IMR-90 (cell line): ENCODE data around the gene INPP4A. TPM values are rescaled to one million over a fixed set of nuclear protein-coding genes. Genes with fewer than 3 reads are reported as not detected.

Experiments
- ATAC-seq: fragments of 200-7000 bp; cut with Tn5 transposase; 2 replicates; pipeline ENCODE4 v1.9.1; 2020; ENCODE audit warnings: low read depth, mild to moderate bottlenecking, moderate library complexity
- BruUV-seq: library from RNA; stranded (reverse); fragments of 400-500 nt; replicated peaks from 2 replicates; lab custom pipeline; 2021; lab: Mats Ljungman, UMichigan
- CTCF ChIA-PET: fragments of 300-600 bp; formaldehyde crosslinking; extraction: SDS; loops from one replicate; lab custom pipeline; 2021; ENCODE audit warnings: antibody characterized with exemption; lab: Yijun Ruan, JAX
- POLR2A ChIA-PET: fragments of 300-600 bp; sonication (Branson Sonifier 250); formaldehyde crosslinking; loops from one replicate; lab custom pipeline; 2022; ENCODE audit warnings: antibody characterized with exemption; ENCODE audit not compliant: unreplicated experiment; lab: Charles Lee
- DNase-seq: peaks from one replicate; pipeline ENCODE4 v3.0.0; 2013
- H2AFZ ChIP-seq: replicated peaks from 2 replicates; pipeline ENCODE3; 2013; ENCODE audit warnings: low read length, mild to moderate bottlenecking; ENCODE audit not compliant: poor library complexity
- H2AK5ac ChIP-seq: 2 replicates; pipeline ENCODE4 v1.6.1; 2013; ENCODE audit warnings: low read depth, low read length, inconsistent platforms
- H2AK9ac ChIP-seq: replicated peaks from 2 replicates; pipeline ENCODE3; 2013; ENCODE audit warnings: mild to moderate bottlenecking, low read depth, low read length, moderate library complexity; ENCODE audit not compliant: poor library complexity
- H2BK120ac ChIP-seq: 2 replicates; pipeline ENCODE4 v1.6.1; 2013; ENCODE audit warnings: low read depth, low read length, inconsistent platforms
- H2BK15ac ChIP-seq: 3 replicates; pipeline ENCODE4 v1.6.1; 2013; ENCODE audit warnings: low read depth, low read length, inconsistent platforms
- H2BK20ac ChIP-seq: 2 replicates; pipeline ENCODE4 v1.6.1; 2013; ENCODE audit warnings: low read depth, mild to moderate bottlenecking, inconsistent platforms, low read length, moderate library complexity
- H2BK5ac ChIP-seq: 2 replicates; pipeline ENCODE4 v1.6.1; 2013; ENCODE audit warnings: mild to moderate bottlenecking, low read depth, low read length, inconsistent platforms; ENCODE audit not compliant: poor library complexity, severe bottlenecking
- H3K14ac ChIP-seq: replicated peaks from 2 replicates; pipeline ENCODE4 v1.6.1; 2013; ENCODE audit warnings: low read depth, low read length, inconsistent platforms
- H3K18ac ChIP-seq: 2 replicates; pipeline ENCODE4 v1.6.1; 2013; ENCODE audit warnings: low read depth, low read length, control low read depth
- H3K23ac ChIP-seq: 2 replicates; pipeline ENCODE4 v1.6.1; 2013; ENCODE audit warnings: low read depth, low read length, inconsistent platforms
- H3K27ac ChIP-seq: 2 replicates; pipeline ENCODE4 v1.5.1; 2013; ENCODE audit warnings: mild to moderate bottlenecking, control low read depth, low read length; ENCODE audit not compliant: insufficient read depth
- H3K27me3 ChIP-seq: 2 replicates; pipeline ENCODE4 v1.6.1; 2013; ENCODE audit warnings: low read length; ENCODE audit not compliant: control insufficient read depth, insufficient read depth
- H3K36me3 ChIP-seq: 2 replicates; pipeline ENCODE4 v1.6.1; 2013; ENCODE audit warnings: low read length, mixed read lengths; ENCODE audit not compliant: control insufficient read depth, insufficient read depth
- H3K4ac ChIP-seq: 2 replicates; pipeline ENCODE4 v1.6.1; 2013; ENCODE audit warnings: low read depth, low read length, inconsistent platforms
- H3K4me1 ChIP-seq: 2 replicates; pipeline ENCODE4 v1.6.1; 2013; ENCODE audit warnings: low read length, mixed read lengths; ENCODE audit not compliant: control insufficient read depth, insufficient read depth
- H3K4me2 ChIP-seq: 2 replicates; pipeline ENCODE4 v1.6.1; 2013; ENCODE audit warnings: low read depth, mild to moderate bottlenecking, control low read depth, low read length, moderate library complexity
- H3K4me3 ChIP-seq: 2 replicates; pipeline ENCODE4 v1.5.1; 2013; ENCODE audit warnings: low read depth, mild to moderate bottlenecking, control low read depth, low read length, moderate library complexity; ENCODE audit not compliant: insufficient read depth
- H3K56ac ChIP-seq: 2 replicates; pipeline ENCODE4 v1.6.1; 2013; ENCODE audit warnings: low read length, inconsistent platforms; ENCODE audit not compliant: insufficient read depth; ENCODE audit errors: extremely low read depth
- H3K79me1 ChIP-seq, 2 experiments: 2 replicates each; pipeline ENCODE4 v1.6.1; 2013; ENCODE audit warnings: low read length in 2 of 2, inconsistent platforms in 1 of 2, low read depth in 1 of 2
- H3K9ac ChIP-seq: 2 replicates; pipeline ENCODE4 v1.6.1; 2013; ENCODE audit warnings: low read depth, low read length, control low read depth
- H3K9me1 ChIP-seq: 2 replicates; pipeline ENCODE4 v1.6.1; 2013; ENCODE audit warnings: low read length, inconsistent platforms; ENCODE audit not compliant: insufficient read depth
- H3K9me3 ChIP-seq: 2 replicates; pipeline ENCODE4 v1.6.1; 2013; ENCODE audit warnings: low read length; ENCODE audit not compliant: control insufficient read depth, insufficient read depth
- H4K20me1 ChIP-seq: 2 replicates; pipeline ENCODE4 v1.6.1; 2013; ENCODE audit warnings: low read length, inconsistent platforms; ENCODE audit not compliant: insufficient read depth
- H4K5ac ChIP-seq: 2 replicates; pipeline ENCODE4 v1.6.1; 2013; ENCODE audit warnings: mild to moderate bottlenecking, low read depth, low read length, control low read depth
- H4K8ac ChIP-seq, 2 experiments: 2 replicates each; pipeline ENCODE4 v1.6.1; 2013; ENCODE audit warnings: low read depth in 2 of 2, low read length in 2 of 2, control low read depth in 1 of 2, inconsistent platforms in 1 of 2
- H4K91ac ChIP-seq: 2 replicates; pipeline ENCODE4 v1.6.1; 2013; ENCODE audit warnings: low read depth, low read length, inconsistent platforms; ENCODE audit not compliant: insufficient read depth
- BHLHE40 ChIP-seq: fragments of 150-350 bp; IDR thresholded peaks from 2 replicates; pipeline ENCODE4 v1.6.1; 2016; ENCODE audit warnings: mild to moderate bottlenecking, low read depth, low read length
- CEBPB ChIP-seq: IDR thresholded peaks from 2 replicates; pipeline ENCODE4 v1.6.1; 2012; ENCODE audit warnings: low read depth, low read length, improper control_type of control experiment
- CHD1 ChIP-seq: IDR thresholded peaks from 2 replicates; pipeline ENCODE4 v1.6.1; 2012; ENCODE audit warnings: low read depth, low read length, improper control_type of control experiment
- ELK1 ChIP-seq: fragments of 150-350 bp; IDR thresholded peaks from 2 replicates; pipeline ENCODE4 v1.6.1; 2016; ENCODE audit warnings: low read depth, mild to moderate bottlenecking, low read length, moderate library complexity, borderline replicate concordance
- FOS ChIP-seq: fragments of 150-350 bp; IDR thresholded peaks from 2 replicates; pipeline ENCODE4 v1.6.1; 2016; ENCODE audit warnings: low read depth, low read length
- MAFK ChIP-seq: IDR thresholded peaks from 2 replicates; pipeline ENCODE4 v1.6.1; 2012; ENCODE audit warnings: low read depth, low read length, improper control_type of control experiment
- MAZ ChIP-seq: IDR thresholded peaks from 2 replicates; pipeline ENCODE4 v1.6.1; 2012; ENCODE audit warnings: low read depth, mild to moderate bottlenecking, low read length, improper control_type of control experiment, moderate library complexity, borderline replicate concordance
- MXI1 ChIP-seq: IDR thresholded peaks from 2 replicates; pipeline ENCODE4 v1.6.1; 2012; ENCODE audit warnings: low read depth, mild to moderate bottlenecking, low read length, moderate library complexity, borderline replicate concordance
- NFE2L2 ChIP-seq: fragments of 150-350 bp; IDR thresholded peaks from 2 replicates; pipeline ENCODE4 v1.6.1; 2016; ENCODE audit warnings: low read depth, mild to moderate bottlenecking, low read length
- POLR2A ChIP-seq: IDR thresholded peaks from 2 replicates; pipeline ENCODE4 v1.6.1; 2012; ENCODE audit warnings: mild to moderate bottlenecking, low read depth, low read length
- RAD21 ChIP-seq: IDR thresholded peaks from 2 replicates; pipeline ENCODE4 v1.6.1; 2012; ENCODE audit warnings: low read length, improper control_type of control experiment
- RCOR1 ChIP-seq: IDR thresholded peaks from 2 replicates; pipeline ENCODE4 v1.6.1; 2012; ENCODE audit warnings: mild to moderate bottlenecking, low read length, improper control_type of control experiment; ENCODE audit not compliant: insufficient replicate concordance
- SMC3 ChIP-seq: fragments of 150-350 bp; IDR thresholded peaks from 2 replicates; pipeline ENCODE4 v1.6.1; 2016; ENCODE audit warnings: low read depth, mild to moderate bottlenecking, antibody characterized with exemption, low read length, moderate library complexity
- USF2 ChIP-seq: fragments of 150-350 bp; IDR thresholded peaks from 2 replicates; pipeline ENCODE4 v1.6.1; 2017; ENCODE audit warnings: mild to moderate bottlenecking, antibody characterized with exemption, low read length, low read depth
- WGBS, 2 experiments: methylation state at CpG; one replicate each; pipeline versions ENCODE4 v1.1.5 to v1.1.7; 2013; ENCODE audit warnings: missing lambda C conversion rate in 2 of 2; ENCODE audit not compliant: insufficient read length in 1 of 2; ENCODE audit errors: extremely low coverage in 2 of 2; 5-methylcytosine and 5-hydroxymethylcytosine counted together
- dilution Hi-C: fragments of 300-500 bp; cut with HindIII; formaldehyde crosslinking; loops from one replicate; pipeline ENCODE4 v1.14.3; 2018; ENCODE audit warnings: low sequenced_read_pairs; ENCODE audit not compliant: unreplicated experiment
- in situ Hi-C: fragments of 300-500 bp; cut with MboI; formaldehyde crosslinking; loops from 3 replicates; pipeline ENCODE4 v1.14.3; 2019; ENCODE audit warnings: low sequenced_read_pairs, inconsistent platforms, mixed read lengths
- intact Hi-C: fragments of 100-400 bp; cut with micrococcal nuclease; formaldehyde crosslinking; loops from 2 replicates; pipeline ENCODE4 v1.10.0; 2022
- polyA plus RNA-seq, 3 experiments: library from polyadenylated mRNA; depleted of rRNA; stranded (reverse); fragments of >200 nt; gene quantifications; 2 replicates each; pipeline ENCODE4 v1.2.3, GENCODE V29; 2012; ENCODE audit warnings: low replicate concordance in 1 of 3
- total RNA-seq: library from RNA; depleted of rRNA; stranded (reverse); fragments of >200 nt; gene quantifications from 2 replicates; pipeline ENCODE4 v1.2.3, GENCODE V29; 2012
- TF ChIP-seq, protein P1 (sequence below): conservative IDR thresholded peaks from 2 replicates; pipeline ENCODE4 v1.5.1; 2012; ENCODE audit warnings: mild to moderate bottlenecking, low read depth, low read length, improper control_type of control experiment

INPP4A gene
- total and polyA plus RNA-seq, 2 of the 4 experiments (the other 2 are of a cell fraction): 14.5 to 27.1 TPM

DNA sequence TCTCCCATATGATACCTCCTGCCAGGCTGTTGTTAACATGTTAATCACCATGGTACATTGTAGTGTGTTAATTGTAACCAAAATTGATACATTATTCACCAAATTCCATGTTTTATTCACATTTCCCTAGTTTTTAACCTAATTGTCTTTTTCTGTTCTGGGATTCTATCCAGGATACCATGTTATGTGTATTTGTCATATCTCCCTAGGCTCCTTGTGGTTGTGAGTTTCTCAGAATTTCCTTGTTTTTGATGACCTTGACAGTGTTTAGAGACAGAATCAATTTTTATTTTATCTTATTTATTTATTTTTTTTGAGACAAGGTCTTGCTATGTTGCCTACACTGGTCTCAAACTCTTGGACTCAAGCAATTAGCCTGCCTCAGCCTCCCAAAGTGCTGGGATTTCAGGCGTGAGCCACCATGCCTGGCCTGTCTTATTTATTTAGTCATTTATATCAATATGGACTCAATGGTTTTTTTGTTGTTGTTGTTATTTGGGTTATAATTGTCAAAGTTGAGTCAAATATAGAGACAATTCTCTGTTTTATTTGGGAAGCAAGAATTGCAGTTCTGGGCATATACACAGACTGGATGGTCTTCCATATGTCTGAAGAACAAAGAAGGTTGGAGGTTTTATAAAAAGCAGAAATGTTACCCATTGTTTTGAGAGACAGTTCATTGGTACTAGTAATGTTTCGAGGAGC, 42.6 kb downstream of the INPP4A start:
- Histone ChIP-seq H3K9me3 (no peaks in the 10 kb centered on the region), H2AK5ac (no peak overlapping the region), H3K4ac (no peak overlapping the region), H2BK20ac (no peak overlapping the region), H3K27ac (no peak overlapping the region), H4K8ac (no peak overlapping the region), H3K36me3 (no peaks in the 10 kb centered on the region), H3K23ac (no peak overlapping the region), H3K9ac (no peak overlapping the region), H2BK120ac (no peak overlapping the region), H2BK15ac (no peak overlapping the region), H3K56ac (no peak overlapping the region), H3K4me2 (no peak overlapping the region), H4K5ac (no peak overlapping the region), H2BK5ac (no peak overlapping the region), H3K18ac (no peak overlapping the region), H2AK9ac (no peak overlapping the region), H3K9me1 (peaks cover 7% of the 10 kb centered on the region; the same call in 1 of the 2 replicates), H3K4me3 (no peak overlapping the region), H3K79me1 (peaks cover 44 to 72% of the 10 kb centered on the region in 2 experiments), H2AFZ (no peak overlapping the region), H3K14ac (no peak overlapping the region), H3K27me3 (no peaks in the 10 kb centered on the region), H4K91ac (no peak overlapping the region), H3K4me1 (peaks cover 2% of the 10 kb centered on the region; the same call in 1 of the 2 replicates), H4K20me1 (peaks cover 55% of the 10 kb centered on the region)
- ChIA-PET CTCF (interaction anchor here (1.0 kb wide), 2 partner anchors 20 to 30 kb away, joined by 3 to 5 read pairs; no protein-coding TSS in a partner anchor), POLR2A (interaction anchor here (1.2 kb wide), 1 partner anchor 7 kb away, joined by 3 read pairs; no protein-coding TSS in a partner anchor)
- in situ Hi-C loops (no loop called here), dilution Hi-C loops (no loop called here), intact Hi-C loops (no loop called here)
- no CpG with 5 or more reads among the region's 2 CpGs for WGBS, 2 experiments
- DNase-seq (no peak), ATAC-seq (no peak)
- no TSS peak for BruUV-seq
- TF ChIP-seq BHLHE40 (no peak), POLR2A (no peak), RAD21 (no peak), NFE2L2 (no peak), MXI1 (no peak), MAFK (no peak), MAZ (no peak), ELK1 (no peak), RCOR1 (no peak), CEBPB (no peak), FOS (no peak), USF2 (no peak), CHD1 (no peak), SMC3 (no peak)
- TF ChIP-seq, protein P1, sequence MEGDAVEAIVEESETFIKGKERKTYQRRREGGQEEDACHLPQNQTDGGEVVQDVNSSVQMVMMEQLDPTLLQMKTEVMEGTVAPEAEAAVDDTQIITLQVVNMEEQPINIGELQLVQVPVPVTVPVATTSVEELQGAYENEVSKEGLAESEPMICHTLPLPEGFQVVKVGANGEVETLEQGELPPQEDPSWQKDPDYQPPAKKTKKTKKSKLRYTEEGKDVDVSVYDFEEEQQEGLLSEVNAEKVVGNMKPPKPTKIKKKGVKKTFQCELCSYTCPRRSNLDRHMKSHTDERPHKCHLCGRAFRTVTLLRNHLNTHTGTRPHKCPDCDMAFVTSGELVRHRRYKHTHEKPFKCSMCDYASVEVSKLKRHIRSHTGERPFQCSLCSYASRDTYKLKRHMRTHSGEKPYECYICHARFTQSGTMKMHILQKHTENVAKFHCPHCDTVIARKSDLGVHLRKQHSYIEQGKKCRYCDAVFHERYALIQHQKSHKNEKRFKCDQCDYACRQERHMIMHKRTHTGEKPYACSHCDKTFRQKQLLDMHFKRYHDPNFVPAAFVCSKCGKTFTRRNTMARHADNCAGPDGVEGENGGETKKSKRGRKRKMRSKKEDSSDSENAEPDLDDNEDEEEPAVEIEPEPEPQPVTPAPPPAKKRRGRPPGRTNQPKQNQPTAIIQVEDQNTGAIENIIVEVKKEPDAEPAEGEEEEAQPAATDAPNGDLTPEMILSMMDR: no peak
